SU-DHL-6 (cell line): Measurements from ENCODE around the gene ACSF3.

ENCODE experiments used
- H2AFZ ChIP-seq: fragments of 200-600 bp; sonication (generic); 2 replicates; pipeline ENCODE4 v1.6.1; 2014; ENCODE audit warnings: low read depth, mild to moderate bottlenecking, moderate library complexity, mixed read lengths, antibody characterized with exemption, low read length; ENCODE audit not compliant: severe bottlenecking
- H3F3A ChIP-seq: fragments of 200-600 bp; shearing (Covaris generic); 2 replicates; pipeline ENCODE4 v1.6.0; 2016; ENCODE audit warnings: antibody characterized with exemption, mild to moderate bottlenecking; ENCODE audit not compliant: insufficient read depth
- H3K27ac ChIP-seq: fragments of 200-600 bp; sonication (generic); 2 replicates; pipeline ENCODE4 v1.5.1; 2016; ENCODE audit warnings: low read depth, mild to moderate bottlenecking, low read length, moderate library complexity, mixed read lengths
- H3K27me3 ChIP-seq: fragments of 200-600 bp; sonication (generic), shearing (Covaris generic); 2 replicates; pipeline ENCODE4 v1.6.0; 2014; ENCODE audit warnings: mild to moderate bottlenecking, low read length
- H3K36me3 ChIP-seq: fragments of 200-600 bp; sonication (generic); 2 replicates; pipeline ENCODE4 v1.6.1; 2014; ENCODE audit warnings: mild to moderate bottlenecking, low read length, mixed read lengths
- H3K4me2 ChIP-seq: fragments of 300-600, 200-600 bp; shearing (Covaris generic), sonication (generic); 2 replicates; pipeline ENCODE4 v1.6.0; 2014; ENCODE audit warnings: low read length, low read depth, mild to moderate bottlenecking; ENCODE audit not compliant: poor library complexity, severe bottlenecking
- H3K4me3 ChIP-seq: fragments of 200-600 bp; sonication (generic); 2 replicates; pipeline ENCODE4 v1.5.1; 2014; ENCODE audit warnings: antibody characterized with exemption, low read length, mild to moderate bottlenecking, mixed read lengths; ENCODE audit not compliant: insufficient read depth, poor library complexity, severe bottlenecking
- H3K79me2 ChIP-seq: fragments of 200-600 bp; sonication (generic); 2 replicates; pipeline ENCODE4 v1.6.1; 2014; ENCODE audit warnings: mild to moderate bottlenecking, low read length, moderate library complexity; ENCODE audit not compliant: insufficient read depth
- H3K9ac ChIP-seq: fragments of 200-600 bp; sonication (generic); 2 replicates; pipeline ENCODE4 v1.7.0; 2014; ENCODE audit warnings: mild to moderate bottlenecking, low read length
- H3K9me2 ChIP-seq: fragments of 200-600 bp; sonication (generic); replicated peaks from 2 replicates; pipeline ENCODE4 v1.6.1; 2014; ENCODE audit warnings: low read length; ENCODE audit not compliant: insufficient read depth
- H3K9me3 ChIP-seq: fragments of 200-600 bp; sonication (generic); 2 replicates; pipeline ENCODE4 v1.6.1; 2014; ENCODE audit warnings: low read length, mixed read lengths; ENCODE audit not compliant: insufficient read depth
- H4K20me1 ChIP-seq: fragments of 200-600 bp; sonication (generic); 2 replicates; pipeline ENCODE4 v1.6.1; 2014; ENCODE audit warnings: low read depth, mild to moderate bottlenecking, antibody characterized with exemption, low read length, moderate library complexity, mixed read lengths
- CTCF ChIP-seq: fragments of 200-600 bp; sonication (generic); IDR thresholded peaks from one replicate; pipeline ENCODE4 v1.5.1; 2017; ENCODE audit warnings: antibody characterized with exemption, mild to moderate bottlenecking, low read length, moderate library complexity; ENCODE audit not compliant: insufficient read depth, poor library complexity, severe bottlenecking
- EZH2phosphoT487 ChIP-seq: fragments of 200-600 bp; sonication (generic), shearing (Covaris generic); conservative IDR thresholded peaks from 2 replicates; pipeline ENCODE4 v1.6.1; 2018; ENCODE audit warnings: mild to moderate bottlenecking, antibody characterized with exemption, low read length, moderate library complexity, mixed read lengths

The ACSF3 gene

GRCh38 chr16:89110641-89111040 lies 17.0 kb downstream of the ACSF3 start:
- H3K79me2 ChIP-seq: peaks cover 23% of the 10 kb centered on the region; the same call in 1 of the 2 replicates
- H4K20me1 ChIP-seq: no peaks in the 10 kb centered on the region
- H3K9ac ChIP-seq: no peak overlapping the region
- peaks cover 17% of the 10 kb centered on the region for H3K36me3 ChIP-seq
- H2AFZ ChIP-seq: no peak overlapping the region
- H3K4me3 ChIP-seq: no peak overlapping the region
- H3K9me3 ChIP-seq: no peaks in the 10 kb centered on the region
- peaks cover 62% of the 10 kb centered on the region for H3F3A ChIP-seq
- TF ChIP-seq CTCF (no peak), EZH2phosphoT487 (no peak)
- H3K4me2 ChIP-seq: no peak overlapping the region
- no peaks in the 10 kb centered on the region for H3K27me3 ChIP-seq
- no peak overlapping the region for H3K27ac ChIP-seq
- H3K9me2 ChIP-seq: no peaks in the 10 kb centered on the region

DNA sequence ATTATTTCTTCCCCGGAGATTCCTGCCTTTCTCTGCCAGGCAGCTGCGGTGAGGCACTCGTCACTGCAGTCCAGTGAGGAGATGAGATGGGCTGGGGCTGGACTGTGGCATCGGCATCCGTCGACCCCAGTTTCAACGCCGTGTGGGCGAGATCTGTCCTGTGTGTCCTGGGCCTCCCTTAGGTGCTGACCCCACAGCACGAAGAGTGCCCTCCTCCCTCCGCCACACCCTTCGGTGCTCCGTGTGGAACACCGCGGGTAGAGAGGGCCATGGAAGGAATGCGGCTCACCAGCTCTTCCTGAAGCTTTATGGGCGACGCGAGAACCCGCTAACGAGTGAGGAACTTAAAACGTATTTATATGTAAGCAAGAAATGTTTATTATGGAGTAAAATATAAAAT lies 17.6 kb downstream of the ACSF3 start:
- Histone ChIP-seq H3K4me3 (no peak overlapping the region), H3K27ac (no peak overlapping the region), H3K36me3 (peaks cover 17% of the 10 kb centered on the region), H3K4me2 (no peak overlapping the region), H2AFZ (no peak overlapping the region), H3K9ac (no peak overlapping the region), H3K9me2 (no peaks in the 10 kb centered on the region), H3K9me3 (no peaks in the 10 kb centered on the region), H4K20me1 (no peaks in the 10 kb centered on the region), H3F3A (peaks cover 69% of the 10 kb centered on the region), H3K27me3 (no peaks in the 10 kb centered on the region), H3K79me2 (peaks cover 26% of the 10 kb centered on the region; the same call in 1 of the 2 replicates)
- TF ChIP-seq EZH2phosphoT487 (no peak), CTCF (no peak)

DNA sequence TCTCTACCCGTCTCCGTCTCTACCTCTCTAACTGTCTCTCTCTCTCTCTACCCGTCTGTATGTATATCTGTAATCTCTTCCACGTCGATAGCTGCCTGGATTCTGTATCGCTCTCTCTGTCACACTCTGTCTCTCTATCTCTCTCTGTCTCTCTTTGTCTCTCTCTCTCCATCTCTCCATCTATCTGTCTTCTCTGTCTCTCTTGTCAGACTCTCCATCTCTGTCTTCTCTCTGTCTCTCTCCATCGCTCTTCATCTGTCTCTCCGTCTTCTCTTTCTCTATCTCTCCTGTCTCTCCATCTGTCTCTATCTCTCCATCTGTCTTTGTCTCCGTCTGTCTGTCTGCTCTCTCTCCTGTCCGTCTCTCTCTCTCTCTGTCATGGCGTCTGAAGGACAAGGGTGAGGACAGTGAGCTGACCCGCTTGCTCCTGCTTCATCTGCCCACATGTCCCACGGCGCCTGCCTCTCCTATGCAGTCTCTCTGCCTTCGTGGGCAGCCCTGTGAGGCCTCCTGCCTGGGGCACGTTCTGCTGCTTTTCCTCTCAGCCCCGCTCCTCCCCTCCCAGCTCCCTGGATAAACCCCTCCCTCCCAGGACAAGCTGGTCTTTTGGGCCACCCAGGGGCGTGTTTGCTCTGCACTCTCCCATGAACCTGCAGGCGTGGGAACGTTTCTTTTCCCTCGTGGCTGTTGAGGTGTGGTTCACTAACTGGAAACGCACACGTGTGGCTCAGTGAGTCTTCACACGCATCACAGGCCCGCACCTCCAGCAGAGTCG lies 18.9 kb downstream of the ACSF3 start:
- H3K36me3 ChIP-seq: peaks cover 9% of the 10 kb centered on the region
- peak overlapping the region; percentile 62 for H3K9ac ChIP-seq
- no peaks in the 10 kb centered on the region for H4K20me1 ChIP-seq
- no peaks in the 10 kb centered on the region for H3K9me3 ChIP-seq
- peak overlapping the region; percentile 98 for H3K27ac ChIP-seq
- TF ChIP-seq EZH2phosphoT487 (no peak), CTCF (no peak)
- H3K9me2 ChIP-seq: no peaks in the 10 kb centered on the region
- H3K4me2 ChIP-seq: peak overlapping the region; percentile 66
- H2AFZ ChIP-seq: no peak overlapping the region
- H3K79me2 ChIP-seq: peaks cover 24% of the 10 kb centered on the region; the same call in 1 of the 2 replicates
- no peak overlapping the region for H3K4me3 ChIP-seq
- H3K27me3 ChIP-seq: no peaks in the 10 kb centered on the region
- H3F3A ChIP-seq: peaks cover 66% of the 10 kb centered on the region
